WTC11 (cell line): ENCODE measurements around the gene KRT5. TPM values are rescaled to one million over a fixed set of nuclear protein-coding genes. Genes with fewer than 3 reads are reported as not detected.

Experiments
- ATAC-seq: fragments of 200-7000 bp; cut with Tn5 transposase; 2 replicates; pipeline ENCODE4 v1.10.0; 2021; ENCODE audit warnings: mild to moderate bottlenecking, moderate library complexity
- CTCF ChIA-PET: fragments of 300-600 bp; sonication (Branson Sonifier 250); formaldehyde crosslinking; loops from one replicate; lab custom pipeline; 2021; ENCODE audit warnings: antibody characterized with exemption; lab: Charles Lee
- POLR2A ChIA-PET: fragments of 350-600 bp; sonication (Branson Sonifier 250); formaldehyde crosslinking; loops from one replicate; lab custom pipeline; 2021; ENCODE audit warnings: antibody characterized with exemption; lab: Charles Lee
- DNase-seq: peaks from one replicate; pipeline ENCODE4 v3.0.0; 2021; ENCODE audit warnings: low spot score
- H3K27ac Mint-ChIP-seq: 2 replicates; pipeline ENCODE4 v1.8.0; 2021; ENCODE audit warnings: mixed read lengths
- H3K27me3 Mint-ChIP-seq: 2 replicates; pipeline ENCODE4 v1.8.0; 2021; ENCODE audit warnings: low read depth, mild to moderate bottlenecking, moderate library complexity, mixed read lengths
- H3K36me3 Mint-ChIP-seq: 2 replicates; pipeline ENCODE4 v1.8.0; 2021; ENCODE audit warnings: mixed read lengths
- H3K4me1 Mint-ChIP-seq: 2 replicates; pipeline ENCODE4 v1.8.0; 2022; ENCODE audit warnings: mixed read lengths
- H3K4me3 Mint-ChIP-seq: 2 replicates; pipeline ENCODE4 v1.8.0; 2021; ENCODE audit warnings: mild to moderate bottlenecking, moderate library complexity, mixed read lengths
- H3K9me3 Mint-ChIP-seq: 2 replicates; pipeline ENCODE4 v1.8.0; 2021; ENCODE audit warnings: mixed read lengths
- ARID4B ChIP-seq: sonication (generic); formaldehyde crosslinking; IDR thresholded peaks from 2 replicates; pipeline ENCODE4 v1.8.0; 2023; ENCODE audit warnings: missing genetic modification reagents, mild to moderate bottlenecking, borderline replicate concordance
- E2F1 ChIP-seq: sonication (generic); formaldehyde crosslinking; IDR thresholded peaks from 2 replicates; pipeline ENCODE4 v1.8.0; 2022; ENCODE audit warnings: mild to moderate bottlenecking, missing genetic modification reagents
- E2F5 ChIP-seq: sonication (generic); formaldehyde crosslinking; IDR thresholded peaks from 2 replicates; pipeline ENCODE4 v1.8.1; 2022; ENCODE audit warnings: mild to moderate bottlenecking, moderate library complexity, missing genetic modification reagents
- FOXK1 ChIP-seq: sonication (generic); formaldehyde crosslinking; IDR thresholded peaks from 2 replicates; pipeline ENCODE4 v1.8.0; 2022; ENCODE audit warnings: mild to moderate bottlenecking, moderate library complexity, missing genetic modification reagents
- KAT7 ChIP-seq: sonication (generic); formaldehyde crosslinking; IDR thresholded peaks from 2 replicates; pipeline ENCODE4 v1.8.1; 2023; ENCODE audit warnings: missing genetic modification reagents, mild to moderate bottlenecking, borderline replicate concordance
- MYBL2 ChIP-seq: sonication (generic); formaldehyde crosslinking; IDR thresholded peaks from 2 replicates; pipeline ENCODE4 v1.8.1; 2023; ENCODE audit warnings: mild to moderate bottlenecking, moderate library complexity, missing genetic modification reagents
- NFE2L1 ChIP-seq: sonication (generic); formaldehyde crosslinking; IDR thresholded peaks from 2 replicates; pipeline ENCODE4 v1.8.1; 2023; ENCODE audit warnings: missing genetic modification reagents
- NFYB ChIP-seq: sonication (generic); formaldehyde crosslinking; conservative IDR thresholded peaks from 2 replicates; pipeline ENCODE4 v1.8.0; 2022; ENCODE audit warnings: low read depth, missing genetic modification reagents
- SMAD3 ChIP-seq: sonication (generic); formaldehyde crosslinking; IDR thresholded peaks from 2 replicates; pipeline ENCODE4 v1.8.0; 2022; ENCODE audit warnings: missing genetic modification reagents, mild to moderate bottlenecking, borderline replicate concordance
- SMAD4 ChIP-seq: sonication (generic); formaldehyde crosslinking; IDR thresholded peaks from 2 replicates; pipeline ENCODE4 v1.8.0; 2022; ENCODE audit warnings: mild to moderate bottlenecking, missing genetic modification reagents
- SOX15 ChIP-seq: fragments of 250-450 bp; sonication (Bioruptor Pico); IDR thresholded peaks from 2 replicates; pipeline ENCODE4 v1.9.0; 2021; ENCODE audit warnings: mild to moderate bottlenecking
- SP1 ChIP-seq: sonication (generic); formaldehyde crosslinking; conservative IDR thresholded peaks from 2 replicates; pipeline ENCODE4 v1.8.1; 2022; ENCODE audit warnings: missing genetic modification reagents
- ZNF138 ChIP-seq: sonication (generic); formaldehyde crosslinking; conservative IDR thresholded peaks from 2 replicates; pipeline ENCODE4 v1.8.1; 2022; ENCODE audit warnings: mild to moderate bottlenecking, moderate library complexity, missing genetic modification reagents
- ZNF232 ChIP-seq: sonication (generic); formaldehyde crosslinking; IDR thresholded peaks from 2 replicates; pipeline ENCODE4 v1.8.0; 2022; ENCODE audit warnings: mild to moderate bottlenecking, missing genetic modification reagents
- ZNF263 ChIP-seq: sonication (generic); formaldehyde crosslinking; IDR thresholded peaks from 2 replicates; pipeline ENCODE4 v1.8.1; 2022; ENCODE audit warnings: low read depth, mild to moderate bottlenecking, moderate library complexity, missing genetic modification reagents
- total RNA-seq: library from RNA; stranded (reverse); gene quantifications from 3 replicates; pipeline ENCODE4 v1.2.3, GENCODE V29; 2021
- TF ChIP-seq, protein P1 (sequence below): sonication (generic); formaldehyde crosslinking; IDR thresholded peaks from 2 replicates; pipeline ENCODE4 v1.8.1; 2022; ENCODE audit warnings: mild to moderate bottlenecking, missing genetic modification reagents, moderate library complexity, borderline replicate concordance
- TF ChIP-seq, protein P2 (sequence below): fragments of 250-450 bp; sonication (Bioruptor Pico); IDR thresholded peaks from 2 replicates; pipeline ENCODE4 v1.9.0; 2021; ENCODE audit warnings: mild to moderate bottlenecking
- TF ChIP-seq, protein P3 (sequence below): sonication (generic); formaldehyde crosslinking; IDR thresholded peaks from 2 replicates; pipeline ENCODE4 v1.8.1; 2022; ENCODE audit warnings: low read depth, missing genetic modification reagents, borderline replicate concordance
- TF ChIP-seq, protein P4 (sequence below): sonication (generic); formaldehyde crosslinking; IDR thresholded peaks from 2 replicates; pipeline ENCODE4 v1.8.1; 2023; ENCODE audit warnings: mild to moderate bottlenecking, missing genetic modification reagents, moderate library complexity
- TF ChIP-seq, protein P5 (sequence below): sonication (generic); formaldehyde crosslinking; conservative IDR thresholded peaks from 2 replicates; pipeline ENCODE4 v1.8.1; 2023; ENCODE audit warnings: mild to moderate bottlenecking, low read depth, missing genetic modification reagents, moderate library complexity

KRT5 gene
- total RNA-seq, 1 experiment from 2014 or later, result not detected

GRCh38 chr12:52541709-52542108, 21.5 kb upstream of the KRT5 start:
- TF ChIP-seq SP1 (no peak), SOX15 (CRISPR knock-in tag) (no peak), ZNF263 (CRISPR knock-in tag) (no peak), ZNF232 (no peak), ARID4B (CRISPR knock-in tag) (no peak), ZNF138 (CRISPR knock-in tag) (no peak), FOXK1 (CRISPR knock-in tag) (no peak), NFE2L1 (no peak), SMAD4 (no peak), SMAD3 (CRISPR knock-in tag) (no peak), NFYB (CRISPR knock-in tag) (no peak)
- TF ChIP-seq, protein P1, sequence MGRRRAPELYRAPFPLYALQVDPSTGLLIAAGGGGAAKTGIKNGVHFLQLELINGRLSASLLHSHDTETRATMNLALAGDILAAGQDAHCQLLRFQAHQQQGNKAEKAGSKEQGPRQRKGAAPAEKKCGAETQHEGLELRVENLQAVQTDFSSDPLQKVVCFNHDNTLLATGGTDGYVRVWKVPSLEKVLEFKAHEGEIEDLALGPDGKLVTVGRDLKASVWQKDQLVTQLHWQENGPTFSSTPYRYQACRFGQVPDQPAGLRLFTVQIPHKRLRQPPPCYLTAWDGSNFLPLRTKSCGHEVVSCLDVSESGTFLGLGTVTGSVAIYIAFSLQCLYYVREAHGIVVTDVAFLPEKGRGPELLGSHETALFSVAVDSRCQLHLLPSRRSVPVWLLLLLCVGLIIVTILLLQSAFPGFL, result no peak
- TF ChIP-seq, protein P2, sequence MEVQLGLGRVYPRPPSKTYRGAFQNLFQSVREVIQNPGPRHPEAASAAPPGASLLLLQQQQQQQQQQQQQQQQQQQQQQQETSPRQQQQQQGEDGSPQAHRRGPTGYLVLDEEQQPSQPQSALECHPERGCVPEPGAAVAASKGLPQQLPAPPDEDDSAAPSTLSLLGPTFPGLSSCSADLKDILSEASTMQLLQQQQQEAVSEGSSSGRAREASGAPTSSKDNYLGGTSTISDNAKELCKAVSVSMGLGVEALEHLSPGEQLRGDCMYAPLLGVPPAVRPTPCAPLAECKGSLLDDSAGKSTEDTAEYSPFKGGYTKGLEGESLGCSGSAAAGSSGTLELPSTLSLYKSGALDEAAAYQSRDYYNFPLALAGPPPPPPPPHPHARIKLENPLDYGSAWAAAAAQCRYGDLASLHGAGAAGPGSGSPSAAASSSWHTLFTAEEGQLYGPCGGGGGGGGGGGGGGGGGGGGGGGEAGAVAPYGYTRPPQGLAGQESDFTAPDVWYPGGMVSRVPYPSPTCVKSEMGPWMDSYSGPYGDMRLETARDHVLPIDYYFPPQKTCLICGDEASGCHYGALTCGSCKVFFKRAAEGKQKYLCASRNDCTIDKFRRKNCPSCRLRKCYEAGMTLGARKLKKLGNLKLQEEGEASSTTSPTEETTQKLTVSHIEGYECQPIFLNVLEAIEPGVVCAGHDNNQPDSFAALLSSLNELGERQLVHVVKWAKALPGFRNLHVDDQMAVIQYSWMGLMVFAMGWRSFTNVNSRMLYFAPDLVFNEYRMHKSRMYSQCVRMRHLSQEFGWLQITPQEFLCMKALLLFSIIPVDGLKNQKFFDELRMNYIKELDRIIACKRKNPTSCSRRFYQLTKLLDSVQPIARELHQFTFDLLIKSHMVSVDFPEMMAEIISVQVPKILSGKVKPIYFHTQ (CRISPR knock-in tag), result no peak
- TF ChIP-seq, protein P3, sequence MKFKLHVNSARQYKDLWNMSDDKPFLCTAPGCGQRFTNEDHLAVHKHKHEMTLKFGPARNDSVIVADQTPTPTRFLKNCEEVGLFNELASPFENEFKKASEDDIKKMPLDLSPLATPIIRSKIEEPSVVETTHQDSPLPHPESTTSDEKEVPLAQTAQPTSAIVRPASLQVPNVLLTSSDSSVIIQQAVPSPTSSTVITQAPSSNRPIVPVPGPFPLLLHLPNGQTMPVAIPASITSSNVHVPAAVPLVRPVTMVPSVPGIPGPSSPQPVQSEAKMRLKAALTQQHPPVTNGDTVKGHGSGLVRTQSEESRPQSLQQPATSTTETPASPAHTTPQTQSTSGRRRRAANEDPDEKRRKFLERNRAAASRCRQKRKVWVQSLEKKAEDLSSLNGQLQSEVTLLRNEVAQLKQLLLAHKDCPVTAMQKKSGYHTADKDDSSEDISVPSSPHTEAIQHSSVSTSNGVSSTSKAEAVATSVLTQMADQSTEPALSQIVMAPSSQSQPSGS (CRISPR knock-in tag), result no peak
- TF ChIP-seq, protein P4, sequence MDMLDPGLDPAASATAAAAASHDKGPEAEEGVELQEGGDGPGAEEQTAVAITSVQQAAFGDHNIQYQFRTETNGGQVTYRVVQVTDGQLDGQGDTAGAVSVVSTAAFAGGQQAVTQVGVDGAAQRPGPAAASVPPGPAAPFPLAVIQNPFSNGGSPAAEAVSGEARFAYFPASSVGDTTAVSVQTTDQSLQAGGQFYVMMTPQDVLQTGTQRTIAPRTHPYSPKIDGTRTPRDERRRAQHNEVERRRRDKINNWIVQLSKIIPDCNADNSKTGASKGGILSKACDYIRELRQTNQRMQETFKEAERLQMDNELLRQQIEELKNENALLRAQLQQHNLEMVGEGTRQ (CRISPR knock-in tag), result no peak
- H3K4me1 Mint-ChIP-seq, result no peaks in the 10 kb centered on the region
- H3K36me3 Mint-ChIP-seq, result no peaks in the 10 kb centered on the region
- no peaks in the 10 kb centered on the region for H3K9me3 Mint-ChIP-seq
- ATAC-seq (no peak), DNase-seq (no peak)
- CTCF ChIA-PET, result interaction anchor here (1.0 to 1.1 kb wide), 2 partner anchors 20 to 329 kb away, joined by 3 read pairs; no protein-coding TSS in a partner anchor
- H3K4me3 Mint-ChIP-seq, result no peak overlapping the region
- POLR2A ChIA-PET, result no interaction called here
- no peaks in the 10 kb centered on the region for H3K27me3 Mint-ChIP-seq
- no peak overlapping the region for H3K27ac Mint-ChIP-seq

GRCh38 chr12:52540531-52540930, 20.3 kb upstream of the KRT5 start:
- Mint-ChIP-seq H3K36me3 (no peaks in the 10 kb centered on the region), H3K9me3 (no peaks in the 10 kb centered on the region), H3K27ac (no peak overlapping the region), H3K4me3 (no peak overlapping the region), H3K27me3 (no peaks in the 10 kb centered on the region), H3K4me1 (no peaks in the 10 kb centered on the region)
- DNase-seq (no peak), ATAC-seq (no peak)
- POLR2A ChIA-PET, result no interaction called here
- CTCF ChIA-PET, result interaction anchor here (1.6 kb wide), 1 partner anchor 330 kb away, joined by 3 read pairs; no protein-coding TSS in a partner anchor
- TF ChIP-seq E2F1 (CRISPR knock-in tag) (no peak), KAT7 (CRISPR knock-in tag) (no peak), E2F5 (CRISPR knock-in tag) (no peak), MYBL2 (CRISPR knock-in tag) (no peak)
- TF ChIP-seq, protein P5, sequence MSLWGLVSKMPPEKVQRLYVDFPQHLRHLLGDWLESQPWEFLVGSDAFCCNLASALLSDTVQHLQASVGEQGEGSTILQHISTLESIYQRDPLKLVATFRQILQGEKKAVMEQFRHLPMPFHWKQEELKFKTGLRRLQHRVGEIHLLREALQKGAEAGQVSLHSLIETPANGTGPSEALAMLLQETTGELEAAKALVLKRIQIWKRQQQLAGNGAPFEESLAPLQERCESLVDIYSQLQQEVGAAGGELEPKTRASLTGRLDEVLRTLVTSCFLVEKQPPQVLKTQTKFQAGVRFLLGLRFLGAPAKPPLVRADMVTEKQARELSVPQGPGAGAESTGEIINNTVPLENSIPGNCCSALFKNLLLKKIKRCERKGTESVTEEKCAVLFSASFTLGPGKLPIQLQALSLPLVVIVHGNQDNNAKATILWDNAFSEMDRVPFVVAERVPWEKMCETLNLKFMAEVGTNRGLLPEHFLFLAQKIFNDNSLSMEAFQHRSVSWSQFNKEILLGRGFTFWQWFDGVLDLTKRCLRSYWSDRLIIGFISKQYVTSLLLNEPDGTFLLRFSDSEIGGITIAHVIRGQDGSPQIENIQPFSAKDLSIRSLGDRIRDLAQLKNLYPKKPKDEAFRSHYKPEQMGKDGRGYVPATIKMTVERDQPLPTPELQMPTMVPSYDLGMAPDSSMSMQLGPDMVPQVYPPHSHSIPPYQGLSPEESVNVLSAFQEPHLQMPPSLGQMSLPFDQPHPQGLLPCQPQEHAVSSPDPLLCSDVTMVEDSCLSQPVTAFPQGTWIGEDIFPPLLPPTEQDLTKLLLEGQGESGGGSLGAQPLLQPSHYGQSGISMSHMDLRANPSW (CRISPR knock-in tag), result no peak
